H1 (cell line): ENCODE results near the gene PRR7. TPM values are rescaled to one million over a fixed set of nuclear protein-coding genes. Genes with fewer than 3 reads are reported as not detected.

ENCODE experiments used
- CTCF ChIA-PET: fragments of 300-600 bp; sonication (Branson Sonifier 250); formaldehyde crosslinking; loops from one replicate; lab custom pipeline; 2021; ENCODE audit not compliant: partially characterized antibody; lab: Charles Lee
- POLR2A ChIA-PET: fragments of 300-600 bp; sonication (Branson Sonifier 250); formaldehyde crosslinking; loops from one replicate; lab custom pipeline; 2021; ENCODE audit warnings: inconsistent platforms; ENCODE audit not compliant: partially characterized antibody; lab: Charles Lee
- DNase-seq, 2 experiments: peaks; one replicate each; pipeline versions ENCODE4 v3.0.0 to v3.0.0-alpha.2; 2010 to 2022; ENCODE audit warnings: low spot score in 2 of 2, low read depth in 1 of 2, mixed read lengths in 1 of 2
- FAIRE-seq: peaks from 2 replicates; lab custom pipeline; 2011; peaks lifted over from hg19 to GRCh38; lab: Jason Lieb, UNC
- H2AFZ ChIP-seq: 2 replicates; pipeline ENCODE4 v1.8.1; 2012; ENCODE audit warnings: low read length, inconsistent platforms
- H2AK5ac ChIP-seq: 2 replicates; pipeline ENCODE4 v1.6.1; 2013; ENCODE audit warnings: low read depth, low read length
- H2BK120ac ChIP-seq: replicated peaks from 2 replicates; pipeline ENCODE3; 2013; ENCODE audit warnings: low read depth, low read length, inconsistent platforms
- H2BK12ac ChIP-seq: 2 replicates; pipeline ENCODE4 v1.6.1; 2013; ENCODE audit warnings: low read depth, low read length
- H2BK15ac ChIP-seq: 2 replicates; pipeline ENCODE4 v1.6.1; 2013; ENCODE audit warnings: low read length
- H2BK20ac ChIP-seq: 2 replicates; pipeline ENCODE4 v1.6.1; 2013; ENCODE audit warnings: low read length
- H2BK5ac ChIP-seq: 2 replicates; pipeline ENCODE4 v1.6.1; 2013; ENCODE audit warnings: low read depth, low read length
- H3K14ac ChIP-seq: 2 replicates; pipeline ENCODE4 v1.6.1; 2013; ENCODE audit warnings: inconsistent platforms; ENCODE audit not compliant: insufficient read length
- H3K18ac ChIP-seq: 2 replicates; pipeline ENCODE4 v1.6.1; 2013; ENCODE audit warnings: low read length; ENCODE audit errors: extremely low read depth
- H3K23ac ChIP-seq: 2 replicates; pipeline ENCODE4 v1.6.1; 2013; ENCODE audit warnings: inconsistent platforms; ENCODE audit not compliant: insufficient read length
- H3K23me2 ChIP-seq: 2 replicates; pipeline ENCODE4 v1.6.1; 2013; ENCODE audit warnings: low read depth, low read length
- H3K27ac ChIP-seq: 2 replicates; pipeline ENCODE4 v1.6.1; 2011; ENCODE audit warnings: low read depth, low read length, inconsistent platforms
- H3K27me3 ChIP-seq, 4 experiments: replicated peaks in 1 of 4; 1 replicate in 1 of 4; 2 replicates in 3 of 4; pipeline versions ENCODE4 v1.6.1 to v1.8.1; 2011 to 2013; ENCODE audit warnings: low read length in 3 of 4, mild to moderate bottlenecking in 3 of 4, inconsistent platforms in 2 of 4, mixed read lengths in 2 of 4, moderate library complexity in 1 of 4; ENCODE audit not compliant: control insufficient read depth in 3 of 4, insufficient read depth in 3 of 4; ENCODE audit errors: extremely low read depth in 1 of 4
- H3K36me3 ChIP-seq, 4 experiments: 2 replicates each; pipeline versions ENCODE4 v1.6.1 to v1.8.1; 2011 to 2013; ENCODE audit warnings: mild to moderate bottlenecking in 4 of 4, low read length in 3 of 4, moderate library complexity in 2 of 4, control low read depth in 1 of 4, inconsistent platforms in 1 of 4; ENCODE audit not compliant: insufficient read depth in 4 of 4, control insufficient read depth in 2 of 4
- H3K4ac ChIP-seq: replicated peaks from 2 replicates; pipeline ENCODE3; 2013; ENCODE audit warnings: low read length, low read depth, mixed read lengths, inconsistent platforms; ENCODE audit not compliant: insufficient read length
- H3K4me1 ChIP-seq, 4 experiments: replicated peaks in 1 of 4; 1 replicate in 1 of 4; 2 replicates in 3 of 4; pipeline versions ENCODE4 v1.6.1 to v1.8.1; 2011 to 2013; ENCODE audit warnings: low read length in 3 of 4, inconsistent platforms in 2 of 4, mixed read lengths in 1 of 4; ENCODE audit not compliant: insufficient read depth in 4 of 4, control insufficient read depth in 3 of 4
- H3K4me2 ChIP-seq, 2 experiments: 2 replicates each; pipeline versions ENCODE4 v1.6.1 to v1.8.1; 2011 to 2013; ENCODE audit warnings: low read depth in 2 of 2, low read length in 2 of 2, control low read depth in 1 of 2, inconsistent platforms in 1 of 2, mild to moderate bottlenecking in 1 of 2; ENCODE audit not compliant: insufficient read depth in 1 of 2
- H3K4me3 ChIP-seq, 4 experiments: fragments of 200-600, 300-600 bp in 1 of 4; sonication (generic), shearing (Covaris generic), sonication (Bioruptor Twin) in 1 of 4; 2 replicates each; pipeline versions ENCODE4 v1.5.1 to v1.8.1; 2011 to 2016; ENCODE audit warnings: low read length in 4 of 4, low read depth in 3 of 4, control low read depth in 2 of 4, inconsistent platforms in 2 of 4, mild to moderate bottlenecking in 2 of 4, mixed read lengths in 1 of 4, moderate library complexity in 1 of 4; ENCODE audit not compliant: insufficient read depth in 2 of 4; ENCODE audit errors: extremely low read depth in 1 of 4
- H3K56ac ChIP-seq: replicated peaks from 2 replicates; pipeline ENCODE3; 2013; ENCODE audit warnings: low read depth, mild to moderate bottlenecking, mixed read lengths, low read length, inconsistent platforms; ENCODE audit not compliant: insufficient read length
- H3K79me1 ChIP-seq: 2 replicates; pipeline ENCODE4 v1.6.1; 2013; ENCODE audit warnings: low read depth, low read length, control low read depth
- H3K79me2 ChIP-seq, 2 experiments: 2 replicates each; pipeline versions ENCODE4 v1.6.1 to v1.8.1; 2012 to 2013; ENCODE audit warnings: low read length in 2 of 2, mild to moderate bottlenecking in 2 of 2, inconsistent platforms in 1 of 2; ENCODE audit not compliant: insufficient read depth in 2 of 2, control insufficient read depth in 1 of 2
- H3K9ac ChIP-seq, 4 experiments: replicated peaks in 1 of 4; 1 replicate in 1 of 4; 2 replicates in 3 of 4; pipeline versions ENCODE4 v1.6.1 to v1.8.1; 2011 to 2013; ENCODE audit warnings: low read depth in 3 of 4, low read length in 3 of 4, control low read depth in 2 of 4, mild to moderate bottlenecking in 2 of 4, moderate library complexity in 2 of 4, inconsistent platforms in 1 of 4; ENCODE audit errors: extremely low read depth in 1 of 4
- H3K9me3 ChIP-seq, 2 experiments: 2 replicates each; pipeline versions ENCODE4 v1.6.1 to v1.8.1; 2012 to 2013; ENCODE audit warnings: mild to moderate bottlenecking in 2 of 2, moderate library complexity in 2 of 2, control low read depth in 1 of 2, inconsistent platforms in 1 of 2, low read depth in 1 of 2, low read length in 1 of 2, mixed read lengths in 1 of 2; ENCODE audit not compliant: insufficient read depth in 2 of 2
- H4K20me1 ChIP-seq, 2 experiments: replicated peaks in 1 of 2; 2 replicates each; pipeline versions ENCODE3 to v1.8.1; 2011 to 2013; ENCODE audit warnings: inconsistent platforms in 2 of 2, low read length in 2 of 2, mild to moderate bottlenecking in 1 of 2; ENCODE audit not compliant: insufficient read depth in 2 of 2, control insufficient read depth in 1 of 2
- H4K5ac ChIP-seq: 2 replicates; pipeline ENCODE4 v1.6.1; 2013; ENCODE audit warnings: low read length, low read depth, mixed read lengths, inconsistent platforms; ENCODE audit not compliant: insufficient read length
- H4K8ac ChIP-seq: 2 replicates; pipeline ENCODE4 v1.8.0; 2013; ENCODE audit warnings: mild to moderate bottlenecking, moderate library complexity, low read length, inconsistent platforms; ENCODE audit not compliant: insufficient read depth; ENCODE audit errors: extremely low read depth
- H4K91ac ChIP-seq: replicated peaks from 2 replicates; pipeline ENCODE3; 2013; ENCODE audit warnings: low read length, mixed read lengths, inconsistent platforms; ENCODE audit not compliant: insufficient read length
- BRCA1 ChIP-seq: IDR thresholded peaks from 2 replicates; pipeline ENCODE4 v1.6.1; 2012; ENCODE audit warnings: low read depth, low read length, improper control_type of control experiment
- CEBPB ChIP-seq: IDR thresholded peaks from 2 replicates; pipeline ENCODE4 v1.6.1; 2012; ENCODE audit warnings: low read depth, low read length
- EGR1 ChIP-seq: IDR thresholded peaks from 2 replicates; pipeline ENCODE4 v1.6.1; 2011; ENCODE audit warnings: low read depth, low read length, borderline replicate concordance
- HDAC2 ChIP-seq, 2 experiments: fragments of 300-600 bp in 1 of 2; sonication (generic) in 1 of 2; IDR thresholded peaks; 2 replicates each; pipeline ENCODE4 v1.6.1; 2011 to 2012; ENCODE audit warnings: low read depth in 2 of 2, low read length in 2 of 2, mild to moderate bottlenecking in 2 of 2, moderate library complexity in 2 of 2, borderline replicate concordance in 1 of 2, inconsistent platforms in 1 of 2
- POLR2A ChIP-seq, 2 experiments: IDR thresholded peaks; 1 replicate in 1 of 2; 2 replicates in 1 of 2; pipeline ENCODE4 v1.6.1; 2011; ENCODE audit warnings: low read depth in 2 of 2, low read length in 2 of 2, mild to moderate bottlenecking in 2 of 2; ENCODE audit errors: control extremely low read depth in 1 of 2
- POLR2AphosphoS5 ChIP-seq: IDR thresholded peaks from 2 replicates; pipeline ENCODE4 v1.6.1; 2011; ENCODE audit warnings: low read depth, low read length
- RBBP5 ChIP-seq: IDR thresholded peaks from 2 replicates; pipeline ENCODE4 v1.7.1; 2012; ENCODE audit warnings: low read depth, mild to moderate bottlenecking, inconsistent platforms, low read length, moderate library complexity, borderline replicate concordance
- RFX5 ChIP-seq: IDR thresholded peaks from 2 replicates; pipeline ENCODE4 v1.6.1; 2011; ENCODE audit warnings: low read depth, low read length, improper control_type of control experiment, borderline replicate concordance
- RNF2 ChIP-seq: fragments of 200-900, 300-1000 bp; sonication (generic); IDR thresholded peaks from 2 replicates; pipeline ENCODE4 v1.7.1; 2016; ENCODE audit warnings: borderline replicate concordance, low read depth, mild to moderate bottlenecking, antibody characterized with exemption, low read length; ENCODE audit not compliant: poor library complexity, severe bottlenecking; ENCODE audit errors: missing control alignments
- SIN3A ChIP-seq, 2 experiments: IDR thresholded peaks in 1 of 2; conservative IDR thresholded peaks in 1 of 2; 2 replicates each; pipeline ENCODE4 v1.6.1; 2011 to 2012; ENCODE audit warnings: low read length in 2 of 2, improper control_type of control experiment in 1 of 2, low read depth in 1 of 2, mild to moderate bottlenecking in 1 of 2
- SRF ChIP-seq: IDR thresholded peaks from 2 replicates; pipeline ENCODE4 v1.6.1; 2011; ENCODE audit warnings: mild to moderate bottlenecking, low read depth, low read length, moderate library complexity
- WGBS, 2 experiments: shearing (Covaris generic) in 1 of 2; methylation state at CpG; one replicate each; pipeline versions ENCODE4 v1.1.6 to v1.1.7; 2013 to 2015; ENCODE audit warnings: low lambda C conversion rate in 2 of 2, mixed read lengths in 2 of 2, inconsistent platforms in 1 of 2, low coverage in 1 of 2, missing lambda C conversion rate in 1 of 2; ENCODE audit not compliant: insufficient replicate concordance in 2 of 2, insufficient coverage in 1 of 2, insufficient read length in 1 of 2; ENCODE audit errors: extremely low coverage in 1 of 2, missing lambda C conversion rate in 1 of 2; 5-methylcytosine and 5-hydroxymethylcytosine counted together
- polyA plus RNA-seq, 7 experiments: library from polyadenylated mRNA; depleted of rRNA in 3 of 7; stranded (reverse) in 5 of 7; unstranded in 2 of 7; fragments of >200 nt in 5 of 7; fragments of 200-250 nt in 2 of 7; gene quantifications; 1 replicate in 5 of 7; 2 replicates in 1 of 7; 4 replicates in 1 of 7; pipeline versions ENCODE4 v1.2.1 to v1.2.3, GENCODE V29; 2011 to 2013; ENCODE audit warnings: missing spikeins in 2 of 7, mixed read lengths in 2 of 7
- total RNA-seq: library from RNA; stranded (reverse); fragmentation: NEBNext Ultra II Directional; extraction: Animal tissue kit (Norgen Biotek cat#: 25700); gene quantifications from 2 replicates; pipeline ENCODE4 v1.2.1, GENCODE V29; 2021
- TF ChIP-seq, protein P1 (sequence below): IDR thresholded peaks from 2 replicates; pipeline ENCODE4 v1.6.1; 2012; ENCODE audit warnings: low read length, inconsistent platforms

The PRR7 gene
- total and polyA plus RNA-seq, 2 of the 8 experiments (the other 6 are each of a cell fraction or from before 2014, with no cell fraction given), result 8.0 to 11.8 TPM

DNA sequence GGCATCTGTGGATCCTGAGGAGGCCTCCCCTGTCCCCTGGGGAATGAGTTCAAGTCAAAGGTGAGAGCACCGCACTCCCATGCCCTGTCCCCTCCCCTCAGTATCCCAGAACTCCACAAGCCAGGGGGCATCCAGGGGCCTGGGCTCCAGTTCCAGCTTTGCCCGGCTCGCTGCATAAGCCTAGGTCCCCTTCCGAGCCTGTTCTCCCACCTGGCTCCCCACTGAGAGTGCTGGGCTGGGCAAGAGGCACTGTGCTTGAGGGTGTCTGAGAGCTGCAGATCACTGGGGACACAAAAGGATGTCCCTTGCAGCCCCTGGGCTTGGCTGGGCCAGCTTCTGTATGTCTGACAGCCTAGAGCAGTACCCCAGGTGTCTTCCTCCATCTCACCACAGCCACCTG lies 58.5 kb downstream of the PRR7 start:
- CTCF ChIA-PET, result interaction anchor here (0.6 to 20.8 kb wide), 9 partner anchors 9 to 1528 kb away, joined by 3 to 306 read pairs (median 3); no protein-coding TSS in a partner anchor
- no peak overlapping the region for H3K18ac ChIP-seq
- TF ChIP-seq SRF (no peak), SIN3A (conservative IDR thresholded peaks at IDR 0.05 in 1 of 2, IDR thresholded peaks at IDR 0.05 in 1 of 2; ENCODE audit: low read depth in 1 of 2, low read length in 2 of 2) (no peak), RFX5 (no peak), BRCA1 (no peak), POLR2AphosphoS5 (no peak), RBBP5 (no peak), HDAC2 (IDR thresholded peaks at IDR 0.05; ENCODE audit: borderline replicate concordance in 1 of 2, low read depth in 2 of 2, low read length in 2 of 2) (no peak), POLR2A (IDR thresholded peaks at IDR 0.05; ENCODE audit: control extremely low read depth in 1 of 2, low read depth in 2 of 2, low read length in 2 of 2) (no peak), CEBPB (no peak), EGR1 (no peak), RNF2 (no peak)
- TF ChIP-seq, protein P1, sequence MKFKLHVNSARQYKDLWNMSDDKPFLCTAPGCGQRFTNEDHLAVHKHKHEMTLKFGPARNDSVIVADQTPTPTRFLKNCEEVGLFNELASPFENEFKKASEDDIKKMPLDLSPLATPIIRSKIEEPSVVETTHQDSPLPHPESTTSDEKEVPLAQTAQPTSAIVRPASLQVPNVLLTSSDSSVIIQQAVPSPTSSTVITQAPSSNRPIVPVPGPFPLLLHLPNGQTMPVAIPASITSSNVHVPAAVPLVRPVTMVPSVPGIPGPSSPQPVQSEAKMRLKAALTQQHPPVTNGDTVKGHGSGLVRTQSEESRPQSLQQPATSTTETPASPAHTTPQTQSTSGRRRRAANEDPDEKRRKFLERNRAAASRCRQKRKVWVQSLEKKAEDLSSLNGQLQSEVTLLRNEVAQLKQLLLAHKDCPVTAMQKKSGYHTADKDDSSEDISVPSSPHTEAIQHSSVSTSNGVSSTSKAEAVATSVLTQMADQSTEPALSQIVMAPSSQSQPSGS, result no peak

More for the DNA sequence above, 58.5 kb downstream of the PRR7 start:
- Histone ChIP-seq H4K20me1 (peaks cover 0 to 5% of the 10 kb centered on the region in 2 experiments), H3K4me3 (no peak overlapping the region), H3K79me2 (no peaks in the 10 kb centered on the region), H2BK15ac (no peak overlapping the region), H3K4me1 (peaks cover 0 to 16% (median 12%) of the 10 kb centered on the region in 4 experiments; a peak in 5 of 7 replicates), H3K9ac (no peak overlapping the region), H3K79me1 (no peaks in the 10 kb centered on the region), H2AK5ac (no peak overlapping the region), H3K23me2 (no peaks in the 10 kb centered on the region), H4K5ac (no peak overlapping the region), H3K27me3 (no peaks in the 10 kb centered on the region; a peak in 1 of 7 replicates), H3K23ac (no peak overlapping the region), H3K27ac (no peak overlapping the region), H2AFZ (no peak overlapping the region), H2BK12ac (no peak overlapping the region), H2BK20ac (no peak overlapping the region), H4K91ac (no peak overlapping the region), H3K56ac (no peak overlapping the region), H2BK5ac (no peak overlapping the region), H4K8ac (no peak overlapping the region), H3K14ac (no peak overlapping the region), H3K4ac (no peak overlapping the region), H3K9me3 (no peaks in the 10 kb centered on the region), H3K36me3 (peaks cover 0 to 10% (median 0%) of the 10 kb centered on the region in 4 experiments; a peak in 1 of 8 replicates), H3K4me2 (no peak overlapping the region), H2BK120ac (no peak overlapping the region)
- POLR2A ChIA-PET, result interaction anchor here (1.2 to 65.5 kb wide), 4 partner anchors 10 to 36 kb away, joined by 4 to 3349 read pairs (median 26); partner anchors contain the start of genes DBN1, DDX41, PDLIM7 and PRR7
- DNase-seq, result no peak
- 93% methylated on average over 3 of the region's 4 CpGs; no CpG with 5 or more reads in 1 of the 2 experiments for WGBS, 2 experiments
- FAIRE-seq, result no peak
